Measurements from ENCODE around the gene TCP11L1. TPM values are rescaled to one million over a fixed set of nuclear protein-coding genes. Genes with fewer than 3 reads are reported as not detected.
A peak's percentile ranks its signal among the peaks of the same experiment; 100 is the strongest.
"Not testable (repeated sequence)": the region's sequence is repeated elsewhere in the genome, so short reads cannot be mapped to it uniquely, and the experiment has no call there.

Gene TCP11L1
- total and polyA plus RNA-seq, 4 experiments from 2014 or later, result 6.0 to 20.9 (median 13.4) TPM

- Histone ChIP-seq H3K9me3 (ENCODE audit: control insufficient read depth in 1 of 2, low read length in 2 of 2) (no peaks in the 10 kb centered on the region), H3K27me3 (ENCODE audit: insufficient read depth, low read length) (no peaks in the 10 kb centered on the region), H3K36me3 (ENCODE audit: insufficient read depth, low read length) (no peaks in the 10 kb centered on the region), H3K27ac (ENCODE audit: low read depth, low read length) (no peak overlapping the region), H3K4me3 (ENCODE audit: low read length in 2 of 2) (no peak overlapping the region), H3K4me1 (ENCODE audit: insufficient read depth, low read length) (no peaks in the 10 kb centered on the region)
- Mint-ChIP-seq H3K9me3 (no peaks in the 10 kb centered on the region), H3K27ac (peak overlapping the region in 1 of 7 donors; percentile 34), H3K4me3 (no peak overlapping the region), H3K27me3 (no peaks in the 10 kb centered on the region), H3K4me1 (no peaks in the 10 kb centered on the region), H3K36me3 (peaks cover 0 to 4% of the 10 kb centered on the region in 2 donors)
- CTCF ChIA-PET (ENCODE audit: partially characterized antibody), result no interaction called here
- intact Hi-C loops (cut with micrococcal nuclease), result no loop called here
- POLR2A ChIA-PET (ENCODE audit: partially characterized antibody), result no interaction called here
- DNase-seq, result no peak
Measured at GRCh38 chr11:33116535-33116934, 77.2 kb downstream of the TCP11L1 start.

- H3K27ac ChIP-seq (ENCODE audit: low read depth, low read length); H3K27me3 Mint-ChIP-seq; DNase-seq; H3K4me1 ChIP-seq (ENCODE audit: insufficient read depth, low read length); POLR2A ChIA-PET (ENCODE audit: partially characterized antibody); H3K9me3 ChIP-seq (ENCODE audit: control insufficient read depth in 1 of 2, low read length in 2 of 2); H3K27me3 ChIP-seq (ENCODE audit: insufficient read depth, low read length); H3K36me3 Mint-ChIP-seq; H3K9me3 Mint-ChIP-seq; H3K4me3 ChIP-seq (ENCODE audit: low read length in 2 of 2); intact Hi-C loops (cut with micrococcal nuclease); H3K4me1 Mint-ChIP-seq; H3K4me3 Mint-ChIP-seq; H3K27ac Mint-ChIP-seq; H3K36me3 ChIP-seq (ENCODE audit: insufficient read depth, low read length): not testable (repeated sequence)
- CTCF ChIA-PET (ENCODE audit: partially characterized antibody), result interaction anchor here (1.1 kb wide), 1 partner anchor 30 kb away, joined by 3 read pairs; no protein-coding TSS in a partner anchor
Measured at GRCh38 chr11:33122696-33123095, 83.3 kb downstream of the TCP11L1 start.

Other genes with a start within 250 kb of the TCP11L1 start
- gene CCDC73, start 244.9 kb upstream of the TCP11L1 start, total RNA-seq, result not detected
- gene CCDC73, start 244.9 kb upstream of the TCP11L1 start, polyA plus RNA-seq, result not detected
- gene PRRG4, start 209.6 kb upstream of the TCP11L1 start, total RNA-seq, result not detected
- not detected for gene PRRG4, start 209.6 kb upstream of the TCP11L1 start, polyA plus RNA-seq
- gene QSER1, start 146.8 kb upstream of the TCP11L1 start, total RNA-seq, result 10 to 100 TPM; 11.9 to 13.0 TPM
- gene QSER1, start 146.8 kb upstream of the TCP11L1 start, polyA plus RNA-seq, result 1 to 10 TPM in 1 of 2 donors, under 1 TPM in 1; 0.18 to 1.1 TPM
- 1 to 10 TPM; 1.4 to 1.9 TPM for gene DEPDC7, start 23.7 kb upstream of the TCP11L1 start, total RNA-seq
- gene DEPDC7, start 23.7 kb upstream of the TCP11L1 start, polyA plus RNA-seq, result under 1 TPM; 0.37 to 0.68 TPM
- 10 to 100 TPM; 33.5 to 34.0 TPM for gene CSTF3, start 121.9 kb downstream of the TCP11L1 start, total RNA-seq
- 10 to 100 TPM; 18.1 to 18.4 TPM for gene CSTF3, start 121.9 kb downstream of the TCP11L1 start, polyA plus RNA-seq
- 10 to 100 TPM; 86.2 to 92.0 TPM for gene HIPK3, start 217.8 kb downstream of the TCP11L1 start, total RNA-seq
- 10 to 100 TPM; 31.1 to 33.3 TPM for gene HIPK3, start 217.8 kb downstream of the TCP11L1 start, polyA plus RNA-seq